Measurements from ENCODE around the gene PTPRK.

PTPRK gene

GRCh38 chr6:128098000-128098581, 422.3 kb downstream of the PTPRK start:
- H3K4me3 ChIP-seq (ENCODE audit: low read depth, low read length): no peak overlapping the region
- no peak for DNase-seq (ENCODE audit: low read depth)
- no peak for TF ChIP-seq CTCF (IDR thresholded peaks at IDR 0.05; ENCODE audit: low read depth, low read length, missing control alignments)

- no peak for TF ChIP-seq CTCF (IDR thresholded peaks at IDR 0.05; ENCODE audit: low read depth, low read length, missing control alignments)
- no peak for DNase-seq (ENCODE audit: low read depth)
- no peak overlapping the region for H3K4me3 ChIP-seq (ENCODE audit: low read depth, low read length)
Measured at GRCh38 chr6:128097009-128097408, 423.4 kb downstream of the PTPRK start.

GRCh38 chr6:128095362-128095761, 425.0 kb downstream of the PTPRK start:
- H3K4me3 ChIP-seq (ENCODE audit: low read depth, low read length): no peak overlapping the region
- no peak for TF ChIP-seq CTCF (IDR thresholded peaks at IDR 0.05; ENCODE audit: low read depth, low read length, missing control alignments)
- no peak for DNase-seq (ENCODE audit: low read depth)

- no peak for DNase-seq (ENCODE audit: low read depth)
- TF ChIP-seq CTCF (IDR thresholded peaks at IDR 0.05; ENCODE audit: low read depth, low read length, missing control alignments): no peak
Measured at GRCh38 chr6:128079021-128079420, 441.4 kb downstream of the PTPRK start.

GRCh38 chr6:128078276-128078675, 442.1 kb downstream of the PTPRK start:
- no peak overlapping the region for H3K4me3 ChIP-seq (ENCODE audit: low read depth, low read length)
- no peak for TF ChIP-seq CTCF (IDR thresholded peaks at IDR 0.05; ENCODE audit: low read depth, low read length, missing control alignments)
- no peak for DNase-seq (ENCODE audit: low read depth)

More at GRCh38 chr6:128079021-128079420, 441.4 kb downstream of the PTPRK start:
- H3K4me3 ChIP-seq (ENCODE audit: low read depth, low read length): no peak overlapping the region

GRCh38 chr6:128076843-128077242, 443.6 kb downstream of the PTPRK start:
- no peak for TF ChIP-seq CTCF (IDR thresholded peaks at IDR 0.05; ENCODE audit: low read depth, low read length, missing control alignments)
- DNase-seq (ENCODE audit: low read depth): no peak
- no peak overlapping the region for H3K4me3 ChIP-seq (ENCODE audit: low read depth, low read length)

GRCh38 chr6:128074567-128074966, 445.8 kb downstream of the PTPRK start:
- DNase-seq (ENCODE audit: low read depth): no peak
- TF ChIP-seq CTCF (IDR thresholded peaks at IDR 0.05; ENCODE audit: low read depth, low read length, missing control alignments): no peak
- no peak overlapping the region for H3K4me3 ChIP-seq (ENCODE audit: low read depth, low read length)
